Stromal cell of bone marrow (primary cell): Measurements from ENCODE around the gene NFIX.

Experiments used
- DNase-seq: peaks from one replicate; pipeline ENCODE4 v3.0.0-alpha.2; 2012; ENCODE audit warnings: low read depth

NFIX gene

DNA sequence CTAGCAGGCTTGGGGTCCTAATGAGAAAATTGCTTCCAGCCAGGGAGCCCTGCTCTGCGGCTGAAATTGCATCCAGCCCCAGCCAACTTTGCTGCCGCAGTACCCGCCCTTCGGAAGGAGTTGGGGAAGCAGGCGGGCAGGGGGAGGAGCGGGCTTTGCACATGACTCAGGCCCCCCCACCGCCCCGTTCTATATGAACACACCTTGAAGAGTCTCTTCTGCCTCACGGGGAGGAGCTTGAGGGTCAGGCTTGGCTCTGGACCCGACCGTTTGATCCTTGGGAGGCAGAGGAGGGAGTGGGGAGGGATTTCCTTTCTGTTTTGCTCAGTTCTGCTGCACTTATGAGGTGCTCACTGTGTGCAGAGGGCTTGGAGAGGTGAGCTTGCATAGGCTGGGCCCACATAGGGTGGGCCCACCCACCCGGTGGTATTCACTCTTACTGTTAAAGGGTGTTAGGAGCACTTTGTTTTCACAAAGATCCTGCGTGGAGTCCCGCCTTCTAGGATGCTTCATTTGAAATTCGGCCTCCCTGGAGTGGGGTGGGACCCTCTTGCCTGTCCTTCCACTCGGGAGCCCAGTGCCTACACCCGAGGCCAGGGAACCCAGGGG, 60.9 kb downstream of the NFIX start:
- DNase-seq: no peak

DNA sequence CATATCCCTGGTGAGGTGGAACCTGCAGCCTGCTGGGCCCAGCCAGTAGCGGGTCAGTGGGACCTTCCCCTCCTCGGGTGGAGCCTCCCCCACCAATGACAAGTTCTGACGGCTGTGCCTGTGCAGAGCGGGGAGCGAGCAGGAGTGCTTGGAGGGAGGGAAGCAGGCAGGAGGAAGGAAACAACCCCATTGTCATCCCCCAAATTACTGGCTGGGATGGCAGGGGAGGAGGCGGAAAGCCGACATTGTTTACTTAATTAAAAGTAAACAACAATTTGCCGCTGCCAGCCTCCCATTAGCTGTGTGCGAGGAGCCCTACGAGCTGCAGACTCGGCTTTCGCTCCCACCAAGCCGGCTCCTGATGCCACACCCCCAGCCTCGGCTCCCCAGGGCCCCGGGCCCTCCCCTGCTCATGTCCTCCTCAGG, 61.9 kb downstream of the NFIX start:
- no peak for DNase-seq

DNA sequence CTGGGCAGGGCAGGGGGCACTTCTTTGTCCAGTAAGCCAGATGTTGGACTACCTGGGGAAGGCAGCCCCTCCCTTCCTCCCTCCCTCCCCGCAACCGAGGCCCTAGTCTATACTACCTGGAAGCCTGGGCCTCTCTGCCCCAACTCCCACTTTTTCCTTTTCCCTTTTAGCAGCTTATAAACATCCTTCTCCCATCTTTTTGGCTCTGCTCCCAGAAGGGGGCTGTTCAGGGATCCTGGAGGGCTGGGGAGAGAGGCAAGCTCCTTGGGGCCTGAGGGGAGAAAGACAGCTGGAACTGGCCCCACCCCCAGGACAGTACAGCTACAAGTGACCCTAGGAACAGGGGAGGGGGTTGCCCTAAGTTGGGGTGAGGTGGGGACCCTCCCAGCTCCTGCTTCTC, 62.5 kb downstream of the NFIX start:
- no peak for DNase-seq

DNA sequence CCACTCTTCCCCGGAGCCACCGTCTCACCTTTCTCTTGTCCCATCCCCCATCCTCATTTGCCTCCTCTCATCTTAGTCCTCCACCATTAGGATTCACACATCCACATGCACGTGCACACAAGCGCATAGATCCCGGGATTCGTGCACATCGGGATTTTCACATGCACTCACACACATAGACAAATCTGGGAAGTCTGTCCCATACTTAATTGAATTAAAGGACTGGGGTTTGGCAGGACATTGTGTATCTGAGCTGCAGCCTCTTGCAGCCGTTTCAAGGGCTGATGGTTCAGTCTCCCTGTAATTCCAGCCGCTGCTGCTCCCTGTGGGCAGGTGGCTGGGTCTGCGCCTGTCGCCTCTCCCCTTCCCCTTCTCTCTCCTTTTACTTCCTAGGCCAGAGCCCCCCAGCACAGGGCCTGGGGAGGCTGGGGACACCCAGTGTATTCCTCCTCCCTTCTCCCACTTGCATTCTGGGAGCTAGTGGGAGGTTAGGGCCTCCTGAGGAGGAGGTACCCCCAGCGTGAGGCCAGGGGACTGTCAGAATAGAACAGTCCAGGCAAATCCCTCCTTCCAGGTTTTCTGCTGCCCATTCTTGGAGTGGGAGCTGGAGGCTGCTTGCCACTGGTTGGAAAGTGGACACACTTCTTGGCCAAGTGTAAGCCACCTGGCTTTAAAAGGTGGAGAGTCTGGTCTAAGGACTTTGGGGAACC, 63.8 kb downstream of the NFIX start:
- no peak for DNase-seq

DNA sequence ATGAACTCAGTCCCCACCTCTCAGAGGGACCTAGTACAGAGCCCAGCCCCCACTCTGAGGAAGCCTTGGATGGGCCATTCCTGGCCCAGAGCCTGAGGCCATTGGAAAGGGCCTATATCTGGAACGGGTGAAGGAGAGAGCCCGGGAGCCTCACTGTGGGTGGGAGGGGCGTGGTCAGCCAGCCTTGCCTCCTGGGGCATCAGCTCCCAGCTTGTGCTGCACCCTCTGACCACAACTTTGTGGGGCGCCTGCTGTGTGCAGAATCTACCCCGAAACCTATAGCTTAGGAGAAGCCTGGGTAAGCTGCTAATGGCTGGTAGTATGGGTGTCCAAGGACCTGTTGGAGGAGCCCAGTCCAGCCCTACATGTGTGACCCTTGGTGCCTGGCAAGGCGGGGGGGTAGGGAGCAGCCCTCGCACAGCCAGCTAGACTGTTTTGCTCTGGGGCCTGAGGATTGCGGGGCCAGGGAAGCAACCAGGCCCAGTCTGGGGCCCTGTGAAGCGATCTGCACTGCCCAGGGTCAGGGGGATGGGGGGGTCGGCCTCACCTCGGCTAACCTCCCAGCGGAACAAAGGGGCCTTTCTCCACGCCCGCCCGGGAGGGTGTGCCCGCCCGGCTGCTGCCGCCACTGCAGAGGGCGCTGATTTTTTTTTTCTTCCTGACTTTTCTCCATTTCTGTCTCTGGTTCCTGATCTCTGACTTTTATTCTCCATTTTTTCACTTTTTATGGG, 65.1 kb downstream of the NFIX start:
- no peak for DNase-seq

DNA sequence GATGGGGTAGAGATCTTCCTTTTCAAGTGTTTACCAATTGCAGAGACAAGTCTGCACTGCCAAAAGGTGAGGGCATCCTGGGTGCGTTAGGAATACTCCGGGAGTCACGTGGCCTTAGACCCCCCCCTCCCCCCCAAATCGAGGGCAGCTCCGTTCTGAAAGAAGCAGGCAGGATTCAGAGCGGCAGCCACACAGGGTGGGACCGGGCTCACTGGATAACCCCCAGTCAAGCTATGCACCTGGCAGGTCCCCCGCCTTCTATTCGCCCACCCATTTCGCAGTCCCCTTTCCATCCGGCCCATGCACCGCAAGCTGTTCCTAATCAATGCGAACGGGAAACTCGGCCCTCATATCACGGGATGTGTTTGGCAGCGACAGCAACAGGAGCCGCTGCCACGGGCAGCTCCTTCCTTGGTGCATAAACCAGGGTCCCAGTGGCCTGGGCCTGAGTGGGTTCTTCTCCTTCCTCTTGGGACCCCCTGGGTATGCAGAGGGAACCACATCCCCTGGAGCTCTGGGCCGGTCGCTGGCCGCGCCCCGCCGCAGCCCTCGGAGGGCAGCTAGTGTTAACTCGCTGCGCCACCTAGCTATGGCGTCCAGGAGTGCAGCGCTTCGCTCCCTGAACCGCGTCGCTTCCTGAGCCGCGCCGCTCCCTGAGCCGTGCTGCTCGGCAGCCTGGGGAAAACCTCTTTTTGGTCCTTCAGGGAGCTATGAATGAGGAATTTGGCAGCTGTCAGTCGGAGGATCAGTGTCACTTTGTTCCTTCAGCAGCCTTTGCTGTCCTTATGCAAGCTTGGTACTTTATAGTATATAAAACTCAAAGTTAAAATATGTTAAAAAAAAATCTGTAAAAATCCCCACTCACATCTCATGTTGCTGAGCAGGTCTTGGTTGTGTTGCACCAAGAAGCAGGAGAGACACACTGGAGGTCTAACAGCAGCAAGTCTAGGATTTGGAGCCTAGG, 66.0 kb downstream of the NFIX start:
- DNase-seq: no peak

DNA sequence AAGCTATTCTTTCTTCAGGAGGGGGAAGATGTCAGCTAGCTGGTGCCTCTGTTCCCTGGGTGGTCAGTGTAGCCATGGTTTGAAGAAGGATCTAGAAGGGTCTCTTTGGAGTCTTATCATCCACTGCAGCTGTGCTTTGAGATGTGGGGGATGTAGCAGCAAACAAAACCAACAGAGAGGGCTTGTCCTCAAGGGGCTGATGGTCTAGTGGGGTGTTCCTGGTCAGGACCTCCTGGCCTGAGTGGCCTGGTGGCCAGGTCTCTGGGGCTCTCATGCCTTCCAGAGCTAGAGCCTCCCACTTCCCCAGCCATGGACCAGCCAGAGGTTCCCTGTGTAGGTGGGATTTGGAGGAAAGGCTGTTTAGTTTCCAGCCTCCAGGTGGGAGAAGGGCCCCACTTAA, 67.0 kb downstream of the NFIX start:
- no peak for DNase-seq

DNA sequence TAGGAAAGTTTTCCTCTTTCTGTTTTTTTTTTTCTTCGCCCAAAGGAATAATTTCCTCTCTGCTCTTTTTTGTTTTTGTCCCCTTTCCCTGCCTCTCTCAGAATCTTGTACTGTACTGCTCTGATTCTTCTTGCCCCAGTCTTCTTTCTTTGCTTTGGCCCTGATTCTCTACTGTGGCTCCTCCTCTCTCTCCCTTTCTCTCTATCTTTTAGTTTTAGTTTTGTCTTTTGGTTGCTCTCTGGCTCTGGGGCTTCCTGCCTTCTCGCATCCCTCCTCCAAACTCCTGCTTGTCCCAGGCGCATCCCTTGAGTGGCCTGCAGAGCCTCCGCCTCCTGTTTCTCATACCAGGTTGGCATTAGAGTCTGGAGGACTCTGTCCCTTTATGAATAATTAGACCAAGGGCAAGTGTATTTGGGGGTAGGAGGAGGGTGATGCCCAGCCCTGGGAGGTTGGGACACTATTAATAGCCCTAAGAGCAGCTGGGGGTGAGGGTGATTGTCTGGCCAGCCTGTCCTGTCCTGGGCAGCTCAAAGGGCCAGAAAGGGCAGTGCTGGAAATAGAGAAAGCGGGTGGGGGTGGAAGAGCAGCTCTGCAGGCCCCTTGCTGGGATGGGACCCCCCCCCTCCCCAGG, 68.3 kb downstream of the NFIX start:
- DNase-seq: no peak

DNA sequence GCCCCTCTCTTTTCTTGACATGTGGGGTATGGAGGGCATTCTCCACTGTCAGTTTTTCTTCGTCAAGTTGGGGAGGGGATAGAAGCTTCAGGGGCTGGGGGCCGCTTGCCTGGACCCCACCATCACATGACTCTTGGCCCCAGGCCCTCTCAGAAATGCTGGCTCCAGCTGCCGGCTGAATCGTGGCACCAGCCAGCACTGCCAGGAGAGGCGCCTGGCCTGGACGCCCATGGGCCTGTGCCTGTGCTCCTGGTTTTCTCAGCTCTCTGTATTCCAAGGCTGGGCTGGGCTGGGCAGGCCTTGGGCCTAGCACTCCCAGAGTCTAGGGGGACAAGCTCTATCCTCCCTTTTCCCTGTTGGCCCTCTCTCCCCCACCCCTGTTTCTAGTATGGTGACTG, 68.8 kb downstream of the NFIX start:
- no peak for DNase-seq

DNA sequence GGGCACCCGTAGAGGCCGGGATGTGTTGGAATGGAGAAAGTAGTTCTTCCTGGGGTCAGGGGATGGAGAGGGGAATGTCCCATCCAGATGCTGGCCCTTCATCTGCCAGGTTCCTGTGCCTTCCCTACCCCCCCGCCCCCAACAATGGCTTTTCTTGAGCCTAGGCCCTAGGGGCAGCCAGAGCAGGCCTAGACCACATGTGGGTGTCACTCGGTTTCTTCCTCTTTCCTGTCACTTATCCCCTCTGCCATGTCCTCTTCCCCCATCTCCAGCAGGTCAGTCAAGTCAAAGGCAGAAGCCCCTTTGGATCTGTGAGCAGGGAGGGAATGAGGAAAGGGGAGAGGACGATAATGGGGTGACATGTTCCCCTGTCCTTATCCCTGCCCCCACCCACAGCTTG, 71.0 kb downstream of the NFIX start:
- DNase-seq: no peak

DNA sequence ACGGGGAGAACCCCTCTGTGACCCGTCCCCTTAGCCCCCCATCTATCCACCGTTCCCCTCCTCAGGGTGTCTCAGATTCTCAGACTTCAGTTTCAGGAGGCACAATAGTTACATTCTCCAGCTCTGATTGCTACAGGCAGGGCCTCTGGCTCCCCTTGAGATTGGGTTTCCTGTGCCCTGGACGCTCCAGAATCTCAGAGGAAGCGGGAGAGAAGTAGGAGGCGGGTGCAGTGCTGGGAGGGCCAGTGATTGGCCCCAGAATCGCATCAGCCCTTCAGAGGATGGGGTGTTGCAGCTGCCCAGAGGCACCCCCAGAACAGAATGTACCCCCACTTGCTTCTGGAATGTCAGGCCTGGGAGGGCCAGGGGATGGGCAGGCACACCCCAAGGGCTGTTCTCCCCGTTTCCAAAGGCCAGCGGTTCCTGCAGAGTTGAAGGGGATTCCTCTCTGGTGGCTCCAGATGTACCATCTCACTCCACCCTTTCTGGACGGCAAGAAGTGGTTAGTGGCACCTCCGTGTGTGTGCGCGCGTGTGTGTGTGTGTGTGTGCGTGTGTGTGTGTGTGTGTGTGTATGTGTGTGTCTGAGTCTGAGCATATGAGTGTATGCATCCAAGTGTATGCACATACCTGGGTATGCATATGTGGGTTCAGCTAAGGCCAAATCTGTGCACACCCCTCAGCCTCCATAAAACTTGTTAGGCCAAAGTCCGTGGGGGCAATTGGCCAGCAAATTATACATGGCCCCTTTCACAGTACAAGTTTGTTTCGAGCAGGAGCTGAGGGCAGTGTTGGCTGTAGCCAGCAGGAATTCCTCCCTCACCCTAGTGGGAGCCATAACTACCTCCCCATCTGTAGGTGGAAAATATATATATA, 71.9 kb downstream of the NFIX start:
- no peak for DNase-seq

DNA sequence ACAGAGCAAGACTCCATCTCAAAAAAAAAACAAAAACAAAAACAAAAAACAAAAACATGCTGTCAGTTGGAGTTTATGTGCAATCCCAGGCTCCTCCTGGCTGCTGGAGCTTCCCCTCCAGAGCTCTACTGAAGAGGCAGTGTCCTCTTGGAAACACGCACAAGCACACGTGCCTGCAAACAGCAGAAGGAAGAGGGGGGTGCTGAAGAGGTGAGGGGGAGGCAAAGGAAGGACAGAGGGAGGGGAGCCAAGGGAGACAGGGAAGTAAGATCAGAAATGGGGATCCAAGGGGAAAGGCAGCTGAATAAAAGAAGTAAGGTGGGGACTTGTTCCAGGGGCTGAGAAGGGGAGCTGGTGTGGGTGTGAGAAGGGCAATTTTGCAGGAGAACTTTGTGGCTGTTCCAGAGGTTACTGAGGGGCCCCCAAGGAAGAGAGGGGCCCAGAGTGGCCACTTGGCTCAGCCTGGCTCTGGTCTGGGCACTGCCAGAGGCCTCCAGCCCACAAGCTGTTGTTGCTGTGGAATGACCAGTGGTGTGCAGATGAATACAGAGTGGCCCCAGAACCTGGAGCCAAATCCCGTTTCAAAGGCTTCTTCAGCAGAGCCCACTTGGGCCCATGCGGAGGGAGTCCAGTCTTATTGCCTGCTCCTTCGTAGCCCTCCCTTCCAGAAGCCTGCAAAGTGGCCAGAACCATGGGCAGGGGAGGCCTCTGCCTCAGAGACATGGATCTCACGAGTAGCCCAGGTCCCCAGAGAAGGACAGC, 73.0 kb downstream of the NFIX start:
- DNase-seq: no peak

DNA sequence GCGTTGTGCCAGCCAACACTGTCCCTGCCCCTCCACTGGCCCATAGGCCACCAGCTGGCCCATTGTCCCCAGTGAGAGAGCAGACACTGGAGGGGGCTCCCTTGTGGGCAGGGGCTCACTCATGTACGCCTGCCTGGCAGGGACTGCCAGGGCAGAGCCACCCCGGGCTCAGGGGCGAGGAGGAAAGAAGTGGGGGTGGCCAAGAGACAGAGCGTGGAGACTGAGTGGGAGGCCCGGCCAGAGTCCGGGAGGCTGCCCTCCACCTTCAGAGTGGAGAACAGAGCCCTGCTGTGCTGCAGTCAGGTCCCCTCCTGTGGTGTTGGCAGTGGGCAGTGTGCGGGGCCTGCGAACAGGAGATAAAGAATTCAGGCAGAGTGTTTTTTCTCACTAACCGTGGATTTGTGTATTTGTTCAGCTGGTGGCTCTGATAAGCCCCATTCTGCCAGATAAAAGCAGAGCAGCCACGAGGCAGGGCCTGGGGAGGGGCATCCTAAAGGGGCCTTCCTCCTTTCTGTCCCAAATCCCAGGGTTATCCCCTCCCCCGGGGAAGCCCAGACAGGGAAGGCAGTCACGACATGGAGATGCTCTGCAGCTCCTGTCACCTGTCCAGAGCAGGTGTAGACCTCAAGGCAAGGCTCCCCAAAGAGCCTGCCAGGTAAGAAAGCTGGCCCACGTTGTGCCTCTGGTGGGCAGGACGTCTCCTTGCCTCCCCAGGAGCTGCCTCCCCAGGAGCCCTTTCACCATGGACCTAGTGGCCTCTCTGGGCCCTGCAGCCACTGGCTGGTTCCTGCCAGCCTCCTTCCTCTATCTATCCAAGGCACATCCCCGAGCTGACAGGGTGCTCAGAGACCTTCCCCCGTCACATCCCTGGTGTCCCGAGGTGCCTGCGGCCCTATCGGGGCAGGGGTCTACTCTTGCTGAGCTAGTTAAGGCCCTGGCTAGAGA, 74.4 kb downstream of the NFIX start:
- DNase-seq: no peak

DNA sequence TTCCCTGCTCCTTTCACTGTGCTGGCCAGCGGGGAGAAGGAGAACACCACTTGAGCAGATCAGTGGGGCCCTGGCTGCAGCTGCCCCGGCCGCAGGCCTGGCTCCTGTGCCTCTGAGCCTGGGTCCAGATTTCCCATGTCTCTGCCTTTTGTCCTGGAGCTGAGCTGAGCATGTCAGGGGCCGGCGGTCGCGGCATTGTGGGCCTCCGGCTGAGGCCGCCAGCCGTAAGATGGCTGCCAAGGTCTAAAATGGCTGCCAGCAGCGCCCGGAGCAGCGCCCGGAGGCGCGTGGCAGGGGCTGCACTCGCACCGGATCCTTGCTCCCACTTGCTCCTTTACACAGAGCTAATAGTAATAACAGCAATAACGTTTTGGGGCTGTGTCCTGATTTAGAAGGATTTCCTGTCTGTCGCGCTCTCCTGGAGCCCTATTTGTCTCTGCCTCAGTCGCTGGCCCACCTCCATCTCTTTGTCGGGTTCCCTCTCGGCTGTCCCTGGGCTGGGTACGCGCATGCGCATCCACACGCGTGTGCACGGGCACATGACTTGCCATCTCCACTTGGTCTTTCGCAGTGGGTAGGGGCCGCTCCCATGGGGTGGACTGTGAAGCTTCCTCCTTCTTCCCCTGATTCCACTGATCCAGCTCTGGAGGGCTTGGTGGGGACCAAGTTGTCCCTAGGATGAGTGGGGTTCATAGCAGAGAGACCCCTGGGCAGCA, 75.3 kb downstream of the NFIX start:
- DNase-seq: no peak

DNA sequence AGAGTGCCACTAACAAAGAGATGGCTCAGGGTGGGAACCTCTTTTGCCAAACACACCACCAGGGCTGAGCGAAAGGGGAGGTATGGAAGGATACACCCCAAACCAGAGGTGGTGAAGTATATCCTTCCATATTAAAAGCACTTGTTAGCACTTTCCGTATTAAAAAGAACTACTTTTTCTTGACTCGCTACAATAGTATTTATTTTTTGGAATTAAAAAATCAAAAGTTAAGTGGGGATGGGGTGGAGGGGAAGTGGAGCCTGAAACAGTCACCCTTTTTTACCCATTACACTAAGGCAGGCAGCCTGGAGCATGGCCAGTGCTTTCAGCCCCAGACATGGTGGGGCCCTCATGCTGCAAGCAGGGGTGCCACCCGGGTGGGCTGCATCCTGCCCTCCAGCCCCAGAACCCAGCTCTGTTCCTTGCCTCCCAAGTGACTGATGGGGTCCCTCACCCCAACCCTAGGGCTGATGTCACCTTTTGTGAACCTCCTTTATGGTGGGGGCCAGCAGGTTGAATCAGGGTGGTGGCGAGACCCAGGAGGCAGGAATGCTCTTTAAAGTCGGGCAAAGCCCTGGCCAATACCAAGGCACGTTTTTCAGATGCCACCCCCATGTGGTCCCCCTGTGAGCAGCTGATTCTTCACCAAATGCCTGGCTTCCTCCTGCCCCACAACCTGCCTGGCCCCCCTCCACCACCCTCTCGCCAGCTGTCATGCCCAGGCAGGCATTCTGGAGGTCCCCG, 76.3 kb downstream of the NFIX start:
- DNase-seq: no peak

DNA sequence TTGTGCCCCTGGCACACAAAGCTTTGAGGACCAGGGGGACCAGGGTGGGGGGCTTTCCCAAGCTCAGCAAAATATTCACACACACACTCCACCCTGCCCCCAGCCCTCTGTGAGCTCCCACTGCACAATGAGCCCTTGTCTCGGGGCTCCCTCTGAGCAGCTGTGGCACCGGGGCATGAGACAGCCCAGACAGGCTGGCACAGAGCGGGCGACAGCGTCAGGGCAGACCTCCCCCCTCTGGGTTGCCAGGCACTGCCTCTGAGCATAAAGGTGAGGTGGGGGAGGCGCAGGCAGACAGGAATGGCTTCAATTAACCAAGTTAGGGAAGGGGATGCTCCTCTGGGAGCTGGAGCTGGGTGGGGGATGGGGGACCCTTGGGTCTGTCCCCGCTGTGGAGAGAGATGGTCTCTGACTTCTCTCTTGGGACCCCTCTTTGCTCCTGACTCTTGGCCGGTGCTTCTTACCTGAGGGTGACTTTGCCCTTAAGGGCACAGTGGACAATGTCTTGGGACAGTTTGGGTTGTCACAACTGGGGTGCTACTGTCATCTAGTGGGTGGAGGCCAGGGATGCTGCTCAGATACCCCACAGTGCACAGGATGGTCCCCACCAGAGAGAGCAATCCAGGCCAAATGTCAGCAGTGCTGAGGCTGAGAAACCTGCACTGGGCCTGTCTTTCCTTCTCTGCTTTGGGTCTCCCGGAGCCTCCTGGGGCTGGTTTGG, 77.1 kb downstream of the NFIX start:
- no peak for DNase-seq

DNA sequence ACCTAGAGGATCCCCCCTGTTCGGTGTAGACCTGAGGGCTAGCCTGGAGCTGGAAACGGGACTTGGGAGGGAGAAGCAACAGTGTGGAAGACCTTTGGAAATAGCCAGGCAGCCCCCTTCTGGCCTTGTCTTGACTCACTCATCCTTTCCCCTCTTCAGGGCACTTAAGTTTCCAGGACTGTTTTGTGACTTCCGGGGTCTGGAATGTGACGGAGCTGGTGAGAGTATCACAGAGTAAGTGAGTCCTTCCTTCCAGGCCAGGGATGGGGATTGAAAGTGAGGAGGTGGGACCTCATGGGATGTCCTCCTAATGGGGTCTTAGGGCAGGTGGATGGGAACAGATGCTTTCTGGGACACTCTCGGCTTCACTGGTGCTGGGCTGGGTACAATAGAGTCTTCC, 78.0 kb downstream of the NFIX start:
- no peak for DNase-seq
